GM11168 (cell line): ENCODE data around the gene KRTAP10-2.
"Not testable (repeated sequence)": the region's sequence is repeated elsewhere in the genome, so short reads cannot be mapped to it uniquely, and the experiment has no call there.

Experiments
- in situ Hi-C: fragments of 300-500 bp; cut with MboI; formaldehyde crosslinking; loops from one replicate; pipeline ENCODE4 v1.12.0; 2022; ENCODE audit warnings: low sequenced_read_pairs; ENCODE audit not compliant: unreplicated experiment

KRTAP10-2 gene, protein sequence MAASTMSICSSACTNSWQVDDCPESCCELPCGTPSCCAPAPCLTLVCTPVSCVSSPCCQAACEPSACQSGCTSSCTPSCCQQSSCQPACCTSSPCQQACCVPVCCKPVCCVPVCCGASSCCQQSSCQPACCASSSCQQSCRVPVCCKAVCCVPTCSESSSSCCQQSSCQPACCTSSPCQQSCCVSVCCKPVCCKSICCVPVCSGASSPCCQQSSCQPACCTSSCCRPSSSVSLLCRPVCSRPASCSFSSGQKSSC

GRCh38 chr21:44551340-44551961, at the start of gene KRTAP10-2:
Gene KRTAP10-2, minus strand, starts transcription at chr21:44551505. Its CDS starts 47 bp downstream, at chr21:44551458.
- in situ Hi-C loops: loop anchor here (5.0 kb wide), 1 partner anchor 76 kb away; the partner anchor contains the start of gene KRTAP10-9

DNA sequence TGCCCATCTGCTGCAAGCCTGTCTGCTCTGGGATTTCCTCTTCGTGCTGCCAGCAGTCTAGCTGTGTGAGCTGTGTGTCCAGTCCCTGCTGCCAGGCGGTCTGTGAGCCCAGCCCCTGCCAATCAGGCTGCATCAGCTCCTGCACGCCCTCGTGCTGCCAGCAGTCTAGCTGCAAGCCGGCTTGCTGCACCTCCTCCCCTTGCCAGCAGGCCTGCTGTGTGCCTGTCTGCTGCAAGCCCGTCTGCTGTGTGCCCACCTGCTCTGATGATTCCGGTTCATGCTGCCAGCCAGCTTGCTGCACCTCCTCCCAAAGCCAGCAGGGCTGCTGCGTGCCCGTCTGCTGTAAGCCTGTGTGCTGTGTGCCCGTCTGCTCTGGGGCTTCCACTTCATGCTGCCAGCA, 49.8 kb upstream of the KRTAP10-2 start:
- in situ Hi-C loops: not testable (repeated sequence)

DNA sequence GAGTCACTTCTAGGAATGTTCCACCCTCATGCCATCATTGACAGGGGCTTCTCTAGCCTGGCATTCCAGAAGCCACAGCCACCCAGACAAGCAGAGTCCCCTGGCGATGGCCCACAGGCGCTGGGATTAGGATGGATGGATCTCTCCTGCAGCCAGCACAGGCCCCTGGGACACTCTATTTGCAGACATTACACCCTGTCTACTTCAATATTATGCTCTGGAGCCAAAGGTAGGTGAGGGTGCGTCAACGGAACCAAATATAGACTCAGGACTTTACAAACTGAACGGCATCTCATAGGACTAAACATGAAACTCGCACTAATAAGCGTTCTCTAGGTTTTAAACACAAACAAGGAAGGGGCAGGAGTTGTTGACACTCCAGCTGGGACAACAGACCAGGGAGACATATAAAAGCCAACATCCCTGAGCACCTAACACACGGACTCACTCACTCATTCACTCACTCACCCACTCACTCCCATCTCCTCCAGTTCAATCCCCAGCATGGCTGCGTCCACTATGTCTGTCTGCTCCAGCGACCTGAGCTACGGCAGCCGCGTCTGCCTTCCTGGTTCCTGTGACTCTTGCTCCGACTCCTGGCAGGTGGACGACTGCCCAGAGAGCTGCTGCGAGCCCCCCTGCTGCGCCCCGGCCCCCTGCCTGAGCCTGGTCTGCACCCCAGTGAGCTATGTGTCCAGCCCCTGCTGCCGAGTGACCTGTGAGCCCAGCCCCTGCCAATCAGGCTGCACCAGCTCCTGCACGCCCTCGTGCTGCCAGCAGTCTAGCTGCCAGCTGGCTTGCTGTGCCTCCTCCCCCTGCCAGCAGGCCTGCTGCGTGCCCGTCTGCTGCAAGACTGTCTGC, 49.0 kb upstream of the KRTAP10-2 start, which contains the start of gene KRTAP10-7:
Gene KRTAP10-7, plus strand, starts transcription at position 480 of the 861 bp plus-strand sequence. Its CDS starts 25 bp downstream, at position 505.
- in situ Hi-C loops: not testable (repeated sequence)

- in situ Hi-C loops: no loop called here
Observed at GRCh38 chr21:44599264-44600029, 48.1 kb upstream of the KRTAP10-2 start.

- in situ Hi-C loops: no loop called here
Observed at GRCh38 chr21:44598061-44598460, 46.8 kb upstream of the KRTAP10-2 start.

DNA sequence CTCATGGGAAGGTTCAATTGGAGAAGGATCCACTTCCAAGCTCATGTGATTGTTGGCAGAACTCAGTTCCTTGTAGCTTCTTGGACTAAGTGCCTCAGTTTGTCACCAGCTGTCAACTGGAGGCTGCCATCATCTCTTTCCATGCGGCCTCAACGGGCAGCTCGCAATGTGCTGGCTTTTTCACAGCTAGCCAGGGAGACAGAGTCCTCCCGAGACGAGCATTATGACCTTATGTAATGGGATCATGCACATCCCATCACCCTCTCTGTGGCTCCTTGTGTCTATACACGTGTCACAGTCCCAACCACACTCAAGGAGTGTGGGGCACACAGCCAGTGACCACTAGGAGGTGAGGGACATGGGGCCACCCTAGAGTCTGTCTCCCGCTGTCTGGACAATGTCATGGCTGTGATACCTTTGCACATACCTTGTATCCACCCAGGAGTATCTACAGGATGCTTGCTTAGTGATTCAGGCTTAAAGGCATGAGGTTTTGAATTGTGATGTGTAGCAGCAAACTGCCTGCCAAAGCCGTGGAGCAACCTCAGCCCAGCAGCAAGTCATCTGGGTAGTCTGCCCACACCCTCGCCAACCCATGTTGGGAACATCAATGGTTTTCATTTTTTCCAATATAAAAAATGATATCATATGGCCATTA, 44.9 kb upstream of the KRTAP10-2 start:
- in situ Hi-C loops: no loop called here

- in situ Hi-C loops: no loop called here
Observed at GRCh38 chr21:44595524-44595923, 44.2 kb upstream of the KRTAP10-2 start.

DNA sequence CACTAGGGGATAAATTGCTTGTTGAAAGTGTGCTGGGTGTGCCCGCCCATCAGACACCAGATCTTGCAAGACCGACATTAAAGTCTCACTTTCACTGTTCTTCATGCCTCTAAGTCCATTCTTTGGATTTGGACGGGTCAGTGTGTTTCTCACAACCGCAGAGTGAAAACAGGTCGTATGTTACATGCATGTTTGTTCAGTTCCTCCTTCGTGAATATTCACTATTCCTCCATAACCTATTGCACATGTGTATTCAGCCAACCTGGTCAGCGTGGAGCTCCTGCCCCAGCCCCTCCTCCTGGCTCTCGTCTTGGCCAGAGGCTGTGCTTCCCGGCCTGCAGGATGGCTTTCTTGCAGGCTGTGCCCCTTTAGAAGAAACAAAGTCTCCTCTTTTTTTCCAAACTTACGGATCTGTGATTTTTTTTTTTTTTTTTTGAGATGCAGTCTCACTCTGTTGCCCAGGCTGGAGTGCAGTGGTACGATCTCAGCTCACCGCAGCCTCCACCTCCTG, 43.2 kb upstream of the KRTAP10-2 start:
- in situ Hi-C loops: no loop called here

GRCh38 chr21:44593598-44594405, 42.5 kb upstream of the KRTAP10-2 start:
- in situ Hi-C loops: no loop called here

GRCh38 chr21:44592446-44593311, 41.4 kb upstream of the KRTAP10-2 start, which contains the start of gene KRTAP10-6:
Gene KRTAP10-6, minus strand, starts transcription at chr21:44592505. Its CDS starts 21 bp downstream, at chr21:44592484.
- in situ Hi-C loops: no loop called here

DNA sequence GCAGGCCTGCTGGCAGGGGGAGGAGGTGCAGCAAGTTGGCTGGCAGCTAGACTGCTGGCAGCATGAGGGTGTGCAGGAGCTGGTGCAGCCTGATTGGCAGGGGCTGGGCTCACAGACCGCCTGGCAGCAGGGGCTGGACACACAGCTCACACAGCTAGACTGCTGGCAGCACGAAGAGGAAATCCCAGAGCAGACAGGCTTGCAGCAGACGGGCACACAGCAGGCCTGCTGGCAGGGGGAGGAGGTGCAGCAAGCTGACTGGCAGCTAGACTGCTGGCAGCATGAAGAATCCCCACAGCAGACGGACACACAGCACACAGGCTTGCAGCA, 40.5 kb upstream of the KRTAP10-2 start:
- in situ Hi-C loops: not testable (repeated sequence)

DNA sequence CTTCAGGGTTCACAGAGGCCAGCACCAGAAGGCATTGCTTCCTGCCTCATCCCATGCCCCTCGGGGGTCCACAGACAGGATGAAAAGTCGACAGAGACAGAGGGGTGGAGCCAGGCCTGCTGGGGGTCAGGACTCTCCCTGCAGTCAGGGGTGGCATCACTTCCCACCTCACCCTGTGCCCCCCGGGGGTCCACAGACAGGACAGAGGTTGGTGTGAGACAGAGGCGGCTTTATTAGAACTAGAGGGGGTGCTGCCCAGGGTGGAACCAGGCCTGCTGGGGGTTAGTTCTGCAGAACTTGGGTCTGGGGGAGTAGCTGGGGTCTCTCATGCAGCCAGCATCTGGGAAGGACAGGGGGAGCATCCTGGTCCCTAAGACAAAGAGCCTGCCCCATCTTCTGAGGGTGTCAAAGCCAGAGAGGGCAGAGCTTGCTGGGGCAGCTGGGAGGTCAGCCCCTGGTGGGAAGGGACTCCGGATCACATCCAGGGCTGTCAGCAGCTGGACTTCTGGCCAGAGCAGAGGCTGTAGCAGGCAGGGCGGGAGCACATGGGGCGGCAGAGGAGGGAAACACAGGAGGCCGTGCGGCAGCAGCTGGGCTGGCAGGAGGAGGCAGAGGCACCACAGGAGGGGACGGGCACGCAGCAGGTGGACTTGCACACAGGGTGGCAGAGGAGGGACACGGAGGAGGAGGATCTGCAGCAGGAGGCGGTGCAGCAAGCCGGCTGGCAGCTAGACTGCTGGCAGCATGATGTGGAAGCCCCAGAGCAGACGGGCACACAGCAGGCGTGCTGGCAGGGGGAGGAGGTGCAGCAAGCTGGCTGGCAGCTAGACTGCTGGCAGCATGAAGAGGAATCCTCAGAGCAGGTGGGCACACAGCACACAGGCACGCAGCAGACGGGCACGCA, 39.8 kb upstream of the KRTAP10-2 start:
- in situ Hi-C loops: not testable (repeated sequence)

- in situ Hi-C loops: no loop called here
Observed at GRCh38 chr21:44590311-44590721, 39.0 kb upstream of the KRTAP10-2 start.

GRCh38 chr21:44589586-44590305, 38.4 kb upstream of the KRTAP10-2 start:
- in situ Hi-C loops: no loop called here

DNA sequence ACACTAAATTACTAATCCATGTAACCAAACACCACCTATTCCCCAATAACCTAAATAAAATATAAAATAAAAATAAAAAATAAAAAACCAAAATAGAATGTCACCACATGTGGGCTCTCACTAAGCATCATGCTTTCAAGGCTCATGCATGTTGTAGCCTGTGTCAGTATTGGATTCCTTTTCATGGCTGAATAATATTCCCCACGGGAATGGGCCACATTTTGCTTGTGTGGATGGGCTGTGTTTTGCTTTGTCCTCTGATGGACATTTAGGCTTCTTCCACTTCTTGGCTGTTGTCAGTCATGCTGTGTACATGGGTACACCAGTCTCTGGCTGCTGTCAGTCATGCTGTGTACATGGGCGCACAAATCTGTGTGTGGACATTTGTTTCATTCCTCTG, 37.8 kb upstream of the KRTAP10-2 start:
- in situ Hi-C loops: no loop called here

DNA sequence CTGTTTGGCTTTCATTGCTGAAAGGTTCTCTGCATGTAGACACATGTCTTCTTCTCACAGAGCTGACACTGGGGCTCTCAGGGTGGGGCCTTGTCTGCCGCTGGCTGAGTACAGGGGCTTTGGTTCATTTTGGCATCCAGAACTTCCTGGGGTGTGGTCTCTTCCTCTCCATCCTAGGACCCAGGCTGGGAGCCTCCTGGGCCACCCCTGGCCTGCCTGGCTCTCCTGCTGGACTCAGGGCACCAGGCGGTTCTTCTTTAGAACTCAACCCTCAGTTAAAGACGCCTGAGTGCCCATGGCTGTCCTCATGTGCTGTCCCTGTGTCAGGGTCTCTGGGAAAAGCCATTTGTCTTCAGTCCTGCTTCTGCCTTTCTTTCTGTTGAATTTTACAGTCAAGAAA, 34.6 kb upstream of the KRTAP10-2 start:
- in situ Hi-C loops: no loop called here
